ENCODE results near the gene UBB. TPM values are rescaled to one million over a fixed set of nuclear protein-coding genes. Genes with fewer than 3 reads are reported as not detected.

UBB gene
- total and polyA plus RNA-seq, 9 of the 15 experiments (the other 6 are each of a cell fraction or from before 2014, with no cell fraction given) = 1,069 to 4,143 (median 1,696) TPM

DNA sequence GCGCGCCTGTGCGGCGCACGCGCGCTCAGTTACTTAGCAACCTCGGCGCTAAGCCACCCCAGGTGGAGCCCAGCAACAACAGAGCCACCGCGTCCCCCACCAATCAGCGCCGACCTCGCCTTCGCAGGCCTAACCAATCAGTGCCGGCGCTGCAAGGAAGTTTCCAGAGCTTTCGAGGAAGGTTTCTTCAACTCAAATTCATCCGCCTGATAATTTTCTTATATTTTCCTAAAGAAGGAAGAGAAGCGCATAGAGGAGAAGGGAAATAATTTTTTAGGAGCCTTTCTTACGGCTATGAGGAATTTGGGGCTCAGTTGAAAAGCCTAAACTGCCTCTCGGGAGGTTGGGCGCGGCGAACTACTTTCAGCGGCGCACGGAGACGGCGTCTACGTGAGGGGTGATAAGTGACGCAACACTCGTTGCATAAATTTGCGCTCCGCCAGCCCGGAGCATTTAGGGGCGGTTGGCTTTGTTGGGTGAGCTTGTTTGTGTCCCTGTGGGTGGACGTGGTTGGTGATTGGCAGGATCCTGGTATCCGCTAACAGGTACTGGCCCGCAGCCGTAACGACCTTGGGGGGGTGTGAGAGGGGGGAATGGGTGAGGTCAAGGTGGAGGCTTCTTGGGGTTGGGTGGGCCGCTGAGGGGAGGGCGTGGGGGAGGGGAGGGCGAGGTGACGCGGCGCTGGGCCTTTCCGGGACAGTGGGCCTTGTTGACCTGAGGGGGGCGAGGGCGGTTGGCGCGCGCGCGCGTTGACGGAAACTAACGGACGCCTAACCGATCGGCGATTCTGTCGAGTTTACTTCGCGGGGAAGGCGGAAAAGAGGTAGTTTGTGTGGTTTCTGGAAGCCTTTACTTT lies at the start of gene UBB (continued):
- TF ChIP-seq MTA2 (IDR thresholded peaks at IDR 0.05; ENCODE audit: low read depth) = no peak
- no peak for TF ChIP-seq ZNF57 (CRISPR knock-in tag; IDR thresholded peaks at IDR 0.05)
- no peak for TF ChIP-seq MCM7 (IDR thresholded peaks at IDR 0.05)
- peak in 1 of 2 experiments; percentile 54; a peak in 1 of 4 replicates for TF ChIP-seq KDM1A (IDR thresholded peaks at IDR 0.05)
- TF ChIP-seq MCM2 (IDR thresholded peaks at IDR 0.05; ENCODE audit: low read depth) = no peak
- no peak for TF ChIP-seq ZKSCAN8 (CRISPR knock-in tag; IDR thresholded peaks at IDR 0.05)
- no peak for TF ChIP-seq ZNF830 (CRISPR knock-in tag; IDR thresholded peaks at IDR 0.05)
- TF ChIP-seq, protein P1, sequence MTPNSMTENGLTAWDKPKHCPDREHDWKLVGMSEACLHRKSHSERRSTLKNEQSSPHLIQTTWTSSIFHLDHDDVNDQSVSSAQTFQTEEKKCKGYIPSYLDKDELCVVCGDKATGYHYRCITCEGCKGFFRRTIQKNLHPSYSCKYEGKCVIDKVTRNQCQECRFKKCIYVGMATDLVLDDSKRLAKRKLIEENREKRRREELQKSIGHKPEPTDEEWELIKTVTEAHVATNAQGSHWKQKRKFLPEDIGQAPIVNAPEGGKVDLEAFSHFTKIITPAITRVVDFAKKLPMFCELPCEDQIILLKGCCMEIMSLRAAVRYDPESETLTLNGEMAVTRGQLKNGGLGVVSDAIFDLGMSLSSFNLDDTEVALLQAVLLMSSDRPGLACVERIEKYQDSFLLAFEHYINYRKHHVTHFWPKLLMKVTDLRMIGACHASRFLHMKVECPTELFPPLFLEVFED (CRISPR knock-in tag; conservative IDR thresholded peaks at IDR 0.05) = peak; percentile 86; the same call in 1 of the 2 replicates
- peak; percentile 94 for TF ChIP-seq TAF1 (IDR thresholded peaks at IDR 0.05; ENCODE audit: control insufficient read depth, extremely low read depth, insufficient read depth, low read length, severe bottlenecking)
- TF ChIP-seq, protein P2, sequence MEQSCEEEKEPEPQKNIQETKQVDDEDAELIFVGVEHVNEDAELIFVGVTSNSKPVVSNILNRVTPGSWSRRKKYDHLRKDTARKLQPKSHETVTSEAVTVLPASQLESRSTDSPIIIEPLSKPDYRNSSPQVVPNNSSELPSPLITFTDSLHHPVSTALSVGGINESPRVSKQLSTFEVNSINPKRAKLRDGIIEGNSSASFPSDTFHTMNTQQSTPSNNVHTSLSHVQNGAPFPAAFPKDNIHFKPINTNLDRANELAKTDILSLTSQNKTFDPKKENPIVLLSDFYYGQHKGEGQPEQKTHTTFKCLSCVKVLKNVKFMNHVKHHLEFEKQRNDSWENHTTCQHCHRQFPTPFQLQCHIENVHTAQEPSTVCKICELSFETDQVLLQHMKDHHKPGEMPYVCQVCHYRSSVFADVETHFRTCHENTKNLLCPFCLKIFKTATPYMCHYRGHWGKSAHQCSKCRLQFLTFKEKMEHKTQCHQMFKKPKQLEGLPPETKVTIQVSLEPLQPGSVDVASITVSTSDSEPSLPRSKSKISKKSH (CRISPR knock-in tag; IDR thresholded peaks at IDR 0.05) = no peak
- TF ChIP-seq ZBTB8A (IDR thresholded peaks at IDR 0.05; ENCODE audit: partially characterized antibody) = no peak
- peak; percentile 21; the same call in 1 of the 2 replicates for TF ChIP-seq TEAD4 (IDR thresholded peaks at IDR 0.05; ENCODE audit: low read length)
- no peak for TF ChIP-seq TEAD4 (CRISPR knock-in tag; IDR thresholded peaks at IDR 0.05; ENCODE audit: borderline replicate concordance)
- TF ChIP-seq, protein P3, sequence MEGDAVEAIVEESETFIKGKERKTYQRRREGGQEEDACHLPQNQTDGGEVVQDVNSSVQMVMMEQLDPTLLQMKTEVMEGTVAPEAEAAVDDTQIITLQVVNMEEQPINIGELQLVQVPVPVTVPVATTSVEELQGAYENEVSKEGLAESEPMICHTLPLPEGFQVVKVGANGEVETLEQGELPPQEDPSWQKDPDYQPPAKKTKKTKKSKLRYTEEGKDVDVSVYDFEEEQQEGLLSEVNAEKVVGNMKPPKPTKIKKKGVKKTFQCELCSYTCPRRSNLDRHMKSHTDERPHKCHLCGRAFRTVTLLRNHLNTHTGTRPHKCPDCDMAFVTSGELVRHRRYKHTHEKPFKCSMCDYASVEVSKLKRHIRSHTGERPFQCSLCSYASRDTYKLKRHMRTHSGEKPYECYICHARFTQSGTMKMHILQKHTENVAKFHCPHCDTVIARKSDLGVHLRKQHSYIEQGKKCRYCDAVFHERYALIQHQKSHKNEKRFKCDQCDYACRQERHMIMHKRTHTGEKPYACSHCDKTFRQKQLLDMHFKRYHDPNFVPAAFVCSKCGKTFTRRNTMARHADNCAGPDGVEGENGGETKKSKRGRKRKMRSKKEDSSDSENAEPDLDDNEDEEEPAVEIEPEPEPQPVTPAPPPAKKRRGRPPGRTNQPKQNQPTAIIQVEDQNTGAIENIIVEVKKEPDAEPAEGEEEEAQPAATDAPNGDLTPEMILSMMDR (IDR thresholded peaks at IDR 0.05 in 2 of 3, conservative IDR thresholded peaks at IDR 0.05 in 1 of 3; ENCODE audit: insufficient read depth in 2 of 3, low read depth in 1 of 3, low read length in 3 of 3) = no peak; a peak in 3 of 6 replicates
- TF ChIP-seq BRCA1 (IDR thresholded peaks at IDR 0.05) = no peak
- TF ChIP-seq BRCA1 (CRISPR knock-in tag; IDR thresholded peaks at IDR 0.05) = no peak
- no peak for TF ChIP-seq NELFE (IDR thresholded peaks at IDR 0.05; ENCODE audit: insufficient read depth, insufficient read length)
- peak; percentile 94 for TF ChIP-seq TAF7 (tag; IDR thresholded peaks at IDR 0.05)
- peak; percentile 22 for TF ChIP-seq DACH1 (IDR thresholded peaks at IDR 0.05; ENCODE audit: partially characterized antibody)
- TF ChIP-seq RBBP5 (IDR thresholded peaks at IDR 0.05; ENCODE audit: borderline replicate concordance, insufficient read depth, low read length, poor library complexity, severe bottlenecking) = peak; percentile 51
- TF ChIP-seq HCFC1 (IDR thresholded peaks at IDR 0.05; ENCODE audit: low read depth, low read length) = peak; percentile 57
- TF ChIP-seq ZNF239 (CRISPR knock-in tag; IDR thresholded peaks at IDR 0.05) = no peak
- no peak for TF ChIP-seq HIVEP1 (CRISPR knock-in tag; IDR thresholded peaks at IDR 0.05)
- 0 out of 2 replicates have a peak, but pooled peaks have one; percentile 23 for TF ChIP-seq XRCC5 (IDR thresholded peaks at IDR 0.05; ENCODE audit: low read depth, low read length)
- no peak for TF ChIP-seq ZNF282 (CRISPR knock-in tag; IDR thresholded peaks at IDR 0.05)
- peak; percentile 62 for TF ChIP-seq LEF1 (IDR thresholded peaks at IDR 0.05)

All from K562 (cell line).